GM12874 (cell line): ENCODE results near the gene PLXND1.

Source experiments
- CTCF ChIP-seq: IDR thresholded peaks from 2 replicates; pipeline ENCODE4 v1.5.1; 2011; ENCODE audit warnings: low read depth, mild to moderate bottlenecking, control low read depth, low read length, moderate library complexity; ENCODE audit not compliant: insufficient read depth

PLXND1 gene

DNA sequence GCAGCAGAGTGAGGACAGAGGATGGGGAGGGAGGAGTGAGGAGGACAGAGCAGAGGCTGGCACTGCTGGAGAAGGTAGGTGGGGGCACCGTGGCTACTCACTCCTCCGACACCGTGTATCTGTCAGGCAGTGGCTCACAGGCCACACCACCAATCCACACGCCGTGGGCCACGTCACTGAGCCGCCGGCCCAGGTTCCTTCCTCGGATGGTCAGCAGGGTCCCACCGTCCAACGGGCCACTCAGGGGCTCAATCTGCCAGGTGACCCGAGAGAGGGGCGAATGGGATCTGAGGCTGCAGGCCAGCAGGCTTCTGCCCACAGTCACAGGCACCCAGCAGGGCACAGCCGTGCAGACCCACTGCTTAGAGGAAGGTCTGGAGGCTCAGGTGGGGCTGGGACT, 33.0 kb downstream of the PLXND1 start:
- no peak for TF ChIP-seq CTCF

GRCh38 chr3:129572603-129573002, 33.9 kb downstream of the PLXND1 start:
- no peak for TF ChIP-seq CTCF

GRCh38 chr3:129571605-129572547, 34.6 kb downstream of the PLXND1 start:
- TF ChIP-seq CTCF = no peak

- no peak for TF ChIP-seq CTCF
These were observed 36.6 kb downstream of the PLXND1 start for GRCh38 chr3:129569856-129570255.

DNA sequence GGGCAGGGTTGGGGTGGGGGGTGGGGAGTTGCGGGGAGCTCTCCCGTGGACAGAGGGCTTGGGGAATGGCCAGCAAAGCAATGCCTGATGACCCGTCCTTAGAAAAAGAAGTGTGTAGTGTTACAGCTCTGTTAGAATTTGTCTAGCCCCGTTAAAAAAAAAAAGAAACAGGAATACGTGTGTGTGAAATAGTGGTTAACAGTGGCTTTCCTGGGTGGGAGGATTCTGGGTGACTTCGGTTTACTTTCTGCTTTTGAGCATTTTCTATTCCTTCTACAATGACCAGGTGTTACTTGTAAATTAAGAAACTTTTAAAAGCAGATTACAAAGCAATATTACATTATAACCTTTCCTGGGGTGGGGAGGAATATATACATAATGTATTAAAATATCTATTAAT, 38.5 kb downstream of the PLXND1 start:
- TF ChIP-seq CTCF = no peak

DNA sequence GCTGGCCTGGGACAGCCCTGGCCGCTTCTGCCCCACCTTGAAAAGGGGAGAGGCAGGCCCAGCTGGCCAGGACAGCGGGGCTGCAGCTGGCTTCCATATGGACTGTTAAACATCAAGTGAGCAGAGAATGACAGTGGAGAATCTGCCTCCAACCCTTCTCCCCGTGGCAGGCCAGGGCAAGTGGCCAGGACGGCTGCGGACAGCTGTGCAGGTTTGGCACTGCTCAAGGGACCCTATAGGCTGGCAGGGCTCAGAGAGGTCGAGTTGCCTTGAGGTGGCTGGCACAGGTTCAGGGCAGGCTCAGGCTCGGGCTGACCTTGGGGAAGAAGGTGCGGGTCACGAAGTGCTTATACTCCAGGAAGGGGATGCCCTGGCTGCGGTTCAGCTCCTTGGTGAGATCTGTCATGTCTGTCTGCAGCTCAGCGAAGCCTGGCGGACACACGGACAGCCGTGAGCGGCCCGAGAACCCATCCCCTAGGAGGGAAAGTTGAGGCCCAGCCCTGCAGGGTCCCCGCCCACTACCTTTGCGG, 39.2 kb downstream of the PLXND1 start:
- TF ChIP-seq CTCF = no peak

- TF ChIP-seq CTCF = no peak
These were observed 40.6 kb downstream of the PLXND1 start for GRCh38 chr3:129565902-129566301.
